Choroid plexus epithelial cell (primary cell): Measurements from ENCODE around the gene REELD1.

Experiments used
- DNase-seq: peaks from one replicate; pipeline ENCODE4 v3.0.0-alpha.2; 2010; ENCODE audit warnings: low read depth
- H3K4me3 ChIP-seq: 2 replicates; pipeline ENCODE4 v1.5.1; 2011; ENCODE audit warnings: low read depth, mild to moderate bottlenecking, control low read depth, low read length, moderate library complexity
- TF ChIP-seq, protein P1 (sequence below): conservative IDR thresholded peaks from 2 replicates; pipeline ENCODE4 v1.5.1; 2011; ENCODE audit warnings: low read depth, mild to moderate bottlenecking, control low read depth, inconsistent platforms, low read length, moderate library complexity

The REELD1 gene

GRCh38 chr4:146214238-146214637 is at the start of gene REELD1:
REELD1 (plus strand) TSS chr4:146214538; CDS start chr4:146216953, 2,415 bp downstream.
- TF ChIP-seq, protein P1, sequence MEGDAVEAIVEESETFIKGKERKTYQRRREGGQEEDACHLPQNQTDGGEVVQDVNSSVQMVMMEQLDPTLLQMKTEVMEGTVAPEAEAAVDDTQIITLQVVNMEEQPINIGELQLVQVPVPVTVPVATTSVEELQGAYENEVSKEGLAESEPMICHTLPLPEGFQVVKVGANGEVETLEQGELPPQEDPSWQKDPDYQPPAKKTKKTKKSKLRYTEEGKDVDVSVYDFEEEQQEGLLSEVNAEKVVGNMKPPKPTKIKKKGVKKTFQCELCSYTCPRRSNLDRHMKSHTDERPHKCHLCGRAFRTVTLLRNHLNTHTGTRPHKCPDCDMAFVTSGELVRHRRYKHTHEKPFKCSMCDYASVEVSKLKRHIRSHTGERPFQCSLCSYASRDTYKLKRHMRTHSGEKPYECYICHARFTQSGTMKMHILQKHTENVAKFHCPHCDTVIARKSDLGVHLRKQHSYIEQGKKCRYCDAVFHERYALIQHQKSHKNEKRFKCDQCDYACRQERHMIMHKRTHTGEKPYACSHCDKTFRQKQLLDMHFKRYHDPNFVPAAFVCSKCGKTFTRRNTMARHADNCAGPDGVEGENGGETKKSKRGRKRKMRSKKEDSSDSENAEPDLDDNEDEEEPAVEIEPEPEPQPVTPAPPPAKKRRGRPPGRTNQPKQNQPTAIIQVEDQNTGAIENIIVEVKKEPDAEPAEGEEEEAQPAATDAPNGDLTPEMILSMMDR: no peak
- no peak within 1 kb of the TSS for H3K4me3 ChIP-seq
- no peak for DNase-seq

- no peak overlapping the region for H3K4me3 ChIP-seq
- DNase-seq: no peak
- TF ChIP-seq, protein P1: no peak
These were observed 49.1 kb upstream of the REELD1 start for GRCh38 chr4:146165221-146165620.

DNA sequence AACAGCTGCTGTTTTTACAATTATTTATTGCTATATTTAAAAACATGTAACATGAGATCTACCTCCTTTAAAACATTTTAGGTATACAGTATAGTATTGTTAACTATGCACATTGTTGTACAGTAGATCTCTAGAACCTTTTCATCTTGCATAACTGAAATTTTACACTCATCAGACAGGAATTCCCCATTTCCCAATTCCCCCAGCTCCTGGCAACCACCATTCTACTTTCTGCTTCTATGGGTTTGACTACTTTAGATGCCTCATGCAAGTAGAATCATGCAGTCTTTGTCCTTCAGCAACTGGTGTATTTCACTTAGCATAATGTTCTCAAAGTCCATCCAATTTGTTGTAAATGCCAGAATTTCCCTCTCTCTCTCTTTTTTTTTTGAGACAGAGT is 48.5 kb upstream of the REELD1 start:
- peak; percentile 83 for DNase-seq

GRCh38 chr4:146170149-146170548 is 44.2 kb upstream of the REELD1 start:
- no peak overlapping the region for H3K4me3 ChIP-seq
- TF ChIP-seq, protein P1: no peak
- DNase-seq: no peak

More for the DNA sequence above, 48.5 kb upstream of the REELD1 start:
- no peak overlapping the region for H3K4me3 ChIP-seq
- TF ChIP-seq, protein P1: no peak

DNA sequence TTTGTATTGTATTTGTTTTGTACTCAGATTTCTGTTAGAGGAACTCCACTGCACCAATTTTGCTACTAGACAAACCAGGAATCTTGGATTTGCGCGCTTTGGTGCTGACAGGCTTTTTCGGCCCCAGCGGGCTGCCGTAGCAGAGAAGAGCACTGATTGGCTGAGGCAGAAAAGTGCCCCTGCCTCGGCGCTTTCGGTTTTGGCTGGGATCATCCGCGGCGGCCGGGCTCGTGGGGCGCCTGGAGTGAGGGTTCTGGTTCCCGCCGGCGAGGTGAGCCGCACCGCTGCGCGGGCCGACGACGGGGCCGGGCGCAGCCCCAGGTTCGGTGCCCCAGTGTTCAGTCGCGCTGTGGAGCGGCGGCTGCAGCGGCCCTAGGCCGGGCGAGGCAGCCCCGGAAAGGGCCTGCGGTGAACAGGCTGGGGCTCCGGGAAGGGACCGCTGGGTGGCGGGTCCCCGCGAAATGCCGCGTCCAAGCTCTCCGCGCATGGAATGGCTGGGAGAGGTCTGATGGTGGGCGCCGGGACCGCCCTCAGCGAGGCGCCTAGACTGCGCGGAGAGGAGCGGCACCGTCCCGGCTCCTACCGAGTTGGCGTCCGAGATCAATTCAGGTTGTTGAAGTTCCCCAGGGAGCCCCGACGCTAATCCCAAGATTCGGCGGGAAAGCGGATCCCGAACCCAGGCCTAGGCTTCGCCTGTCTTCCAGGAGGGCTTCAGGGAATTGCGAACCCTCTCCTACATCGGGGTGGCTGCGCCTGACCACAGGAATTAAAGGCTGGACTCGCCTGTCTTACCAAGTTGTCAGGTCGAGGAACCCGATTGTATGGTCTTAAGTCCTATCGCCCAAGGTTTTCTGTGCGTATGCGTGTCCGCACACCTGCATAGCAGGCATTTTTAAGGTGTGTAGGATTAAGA is 38.5 kb upstream of the REELD1 start, which contains the start of gene LSM6:
TSS of gene LSM6 (plus strand) at position 178 of the 913 bp plus-strand sequence. CDS start 7,204 bp downstream, outside the sequence.
- TF ChIP-seq, protein P1: no peak
- peak within 1 kb of the TSS; percentile 82 for H3K4me3 ChIP-seq
- peak; percentile 89 for DNase-seq

- no peak overlapping the region for H3K4me3 ChIP-seq
- TF ChIP-seq, protein P1: no peak
- no peak for DNase-seq
These were observed 37.4 kb upstream of the REELD1 start for GRCh38 chr4:146176891-146177290.
